CD4-positive, alpha-beta T cell treated with Interleukin-15 for 1 hour (primary cell): ENCODE measurements around the gene AFF2.
"Not testable (repeated sequence)": the region's sequence is repeated elsewhere in the genome, so short reads cannot be mapped to it uniquely, and the experiment has no call there.

Experiments used
- DNase-seq: peaks from one replicate; pipeline ENCODE4 v3.0.0-alpha.2; 2020

Gene AFF2

GRCh38 chrX:148649145-148649795, 148.9 kb downstream of the AFF2 start:
- DNase-seq: no peak

GRCh38 chrX:148658115-148658730, 157.8 kb downstream of the AFF2 start:
- DNase-seq: no peak

- DNase-seq: no peak
Observed at GRCh38 chrX:148659481-148659880, 159.1 kb downstream of the AFF2 start.

GRCh38 chrX:148661035-148661434, 160.6 kb downstream of the AFF2 start:
- no peak for DNase-seq

GRCh38 chrX:148662014-148662413, 161.6 kb downstream of the AFF2 start:
- DNase-seq: no peak

GRCh38 chrX:148664171-148664570, 163.8 kb downstream of the AFF2 start:
- DNase-seq: no peak

- no peak for DNase-seq
Observed at GRCh38 chrX:148664995-148665394, 164.6 kb downstream of the AFF2 start.

- DNase-seq: not testable (repeated sequence)
Observed at GRCh38 chrX:148669175-148669574, 168.8 kb downstream of the AFF2 start.

- DNase-seq: no peak
Observed at GRCh38 chrX:148670277-148670676, 169.9 kb downstream of the AFF2 start.

- no peak for DNase-seq
Observed at GRCh38 chrX:148672517-148672916, 172.1 kb downstream of the AFF2 start.

- no peak for DNase-seq
Observed at GRCh38 chrX:148681605-148682004, 181.2 kb downstream of the AFF2 start.

- no peak for DNase-seq
Observed at GRCh38 chrX:148682206-148682605, 181.8 kb downstream of the AFF2 start.

- no peak for DNase-seq
Observed at GRCh38 chrX:148691456-148691855, 191.0 kb downstream of the AFF2 start.

GRCh38 chrX:148695255-148695654, 194.8 kb downstream of the AFF2 start:
- no peak for DNase-seq

GRCh38 chrX:148698221-148698620, 197.8 kb downstream of the AFF2 start:
- no peak for DNase-seq

- no peak for DNase-seq
Observed at GRCh38 chrX:148700021-148700420, 199.6 kb downstream of the AFF2 start.

- no peak for DNase-seq
Observed at GRCh38 chrX:148713981-148714380, 213.6 kb downstream of the AFF2 start.

- no peak for DNase-seq
Observed at GRCh38 chrX:148715361-148715760, 214.9 kb downstream of the AFF2 start.

- DNase-seq: no peak
Observed at GRCh38 chrX:148722966-148723365, 222.5 kb downstream of the AFF2 start.

- no peak for DNase-seq
Observed at GRCh38 chrX:148723551-148723950, 223.1 kb downstream of the AFF2 start.

- no peak for DNase-seq
Observed at GRCh38 chrX:148728901-148729300, 228.5 kb downstream of the AFF2 start.

- no peak for DNase-seq
Observed at GRCh38 chrX:148732743-148733142, 232.3 kb downstream of the AFF2 start.

GRCh38 chrX:148741441-148741840, 241.0 kb downstream of the AFF2 start:
- no peak for DNase-seq

GRCh38 chrX:148755111-148755510, 254.7 kb downstream of the AFF2 start:
- DNase-seq: no peak

GRCh38 chrX:148763896-148764295, 263.5 kb downstream of the AFF2 start:
- DNase-seq: no peak
